ENCODE results near the gene LIX1. TPM values are rescaled to one million over a fixed set of nuclear protein-coding genes. Genes with fewer than 3 reads are reported as not detected.

LIX1 gene
- total and polyA plus RNA-seq, 2 donors (not counting 1 experiment from before 2014, with no cell fraction given): not detected

DNA sequence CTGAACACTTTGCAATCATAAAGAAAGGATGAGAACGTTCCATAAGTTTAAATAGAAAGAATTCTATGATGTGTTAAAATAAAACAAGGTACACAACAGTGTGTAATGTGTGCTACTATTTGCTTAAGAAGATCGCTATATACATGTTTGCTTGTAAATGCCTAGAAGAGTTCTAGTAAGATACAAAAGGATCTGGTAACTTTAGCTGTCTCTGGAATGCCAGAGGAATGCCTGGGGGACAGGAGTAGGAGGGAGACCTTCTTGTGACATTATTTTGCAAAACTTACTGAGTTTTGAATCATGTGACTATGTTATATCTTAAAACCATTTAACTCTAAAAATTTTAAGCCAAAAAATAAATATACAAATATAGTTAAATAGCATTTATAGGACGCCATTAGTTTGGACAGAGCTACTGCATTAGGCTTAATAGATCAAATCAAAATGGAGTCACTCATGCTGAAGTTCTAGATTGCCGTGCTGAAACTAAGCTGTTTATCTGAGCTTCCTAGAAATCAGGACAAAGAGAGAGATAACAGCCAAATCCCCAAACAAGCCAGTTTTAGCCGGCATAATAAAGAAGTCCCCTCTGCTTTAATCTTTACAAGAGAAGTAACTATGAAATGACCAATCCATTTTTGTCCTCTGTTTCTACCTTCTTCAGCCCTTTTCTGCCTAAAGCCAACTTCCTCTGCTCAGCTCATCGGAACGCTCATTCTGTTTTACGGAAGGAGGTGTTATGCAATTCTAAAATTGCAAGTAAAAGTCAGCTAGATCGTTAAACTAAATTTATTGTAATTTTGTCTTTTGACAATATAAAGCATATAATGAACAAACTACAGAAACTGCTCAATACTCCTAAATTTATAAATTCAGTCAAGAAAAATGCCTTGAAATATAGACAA is 44.8 kb downstream of the LIX1 start:
- no peak overlapping the region for H3K4me2 ChIP-seq (ENCODE audit: extremely low read depth, insufficient read depth, low read length)
- no peaks in the 10 kb centered on the region for H3K9me3 ChIP-seq (ENCODE audit: control insufficient read depth, insufficient read depth, low read depth, low read length)
- no peaks in the 10 kb centered on the region for H4K20me1 ChIP-seq (ENCODE audit: control insufficient read depth, extremely low read depth, insufficient read depth, low read length)
- no peaks in the 10 kb centered on the region for H3K27me3 ChIP-seq (ENCODE audit: control insufficient read depth, insufficient read depth, low read length)
- H2AFZ ChIP-seq (ENCODE audit: low read length): no peak overlapping the region
- H3K4me1 ChIP-seq (ENCODE audit: control insufficient read depth, extremely low read depth, insufficient read depth, low read length): no peaks in the 10 kb centered on the region
- no peaks in the 10 kb centered on the region for H3K79me2 ChIP-seq (ENCODE audit: control insufficient read depth, insufficient read depth, low read length)
- no peak for DNase-seq (ENCODE audit: low read depth in 2 of 2)
- no peak overlapping the region for H3K4me3 ChIP-seq (replicated peaks in 1 of 4; ENCODE audit: control extremely low read depth in 1 of 4, insufficient read depth in 1 of 4, low read depth in 3 of 4, low read length in 4 of 4)
- H3K27ac ChIP-seq (ENCODE audit: insufficient read depth, low read length): no peak overlapping the region
- H3K9ac ChIP-seq (ENCODE audit: insufficient read depth, low read length): no peak overlapping the region
- H3K36me3 ChIP-seq (ENCODE audit: control insufficient read depth, insufficient read depth, low read length): no peaks in the 10 kb centered on the region
- TF ChIP-seq, protein P1, sequence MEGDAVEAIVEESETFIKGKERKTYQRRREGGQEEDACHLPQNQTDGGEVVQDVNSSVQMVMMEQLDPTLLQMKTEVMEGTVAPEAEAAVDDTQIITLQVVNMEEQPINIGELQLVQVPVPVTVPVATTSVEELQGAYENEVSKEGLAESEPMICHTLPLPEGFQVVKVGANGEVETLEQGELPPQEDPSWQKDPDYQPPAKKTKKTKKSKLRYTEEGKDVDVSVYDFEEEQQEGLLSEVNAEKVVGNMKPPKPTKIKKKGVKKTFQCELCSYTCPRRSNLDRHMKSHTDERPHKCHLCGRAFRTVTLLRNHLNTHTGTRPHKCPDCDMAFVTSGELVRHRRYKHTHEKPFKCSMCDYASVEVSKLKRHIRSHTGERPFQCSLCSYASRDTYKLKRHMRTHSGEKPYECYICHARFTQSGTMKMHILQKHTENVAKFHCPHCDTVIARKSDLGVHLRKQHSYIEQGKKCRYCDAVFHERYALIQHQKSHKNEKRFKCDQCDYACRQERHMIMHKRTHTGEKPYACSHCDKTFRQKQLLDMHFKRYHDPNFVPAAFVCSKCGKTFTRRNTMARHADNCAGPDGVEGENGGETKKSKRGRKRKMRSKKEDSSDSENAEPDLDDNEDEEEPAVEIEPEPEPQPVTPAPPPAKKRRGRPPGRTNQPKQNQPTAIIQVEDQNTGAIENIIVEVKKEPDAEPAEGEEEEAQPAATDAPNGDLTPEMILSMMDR (conservative IDR thresholded peaks at IDR 0.05 in 1 of 2, IDR thresholded peaks at IDR 0.05 in 1 of 2; ENCODE audit: low read depth in 1 of 2, low read length in 2 of 2): no peak
- no peak for TF ChIP-seq EZH2 (IDR thresholded peaks at IDR 0.05; ENCODE audit: low read length, missing control alignments)

DNA sequence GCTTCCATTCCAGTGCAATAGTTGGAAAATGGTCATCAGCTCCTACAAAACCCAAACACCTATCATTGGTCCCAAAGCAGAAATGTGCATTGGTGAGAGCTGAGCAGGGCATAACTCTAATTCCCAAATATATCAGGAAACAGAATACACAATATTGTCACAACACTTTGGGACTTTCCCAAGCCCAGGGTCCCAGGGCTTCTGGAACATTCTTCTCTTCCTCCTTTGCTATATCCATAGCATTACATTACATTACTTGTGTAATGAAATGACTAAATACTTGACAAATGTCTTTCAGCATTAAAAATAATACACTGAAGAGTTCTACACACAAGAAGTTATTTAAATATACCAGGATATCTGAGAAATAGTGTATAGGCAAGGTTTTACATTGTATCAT is 45.6 kb downstream of the LIX1 start:
- Histone ChIP-seq H3K36me3 (ENCODE audit: control insufficient read depth, insufficient read depth, low read length) (no peaks in the 10 kb centered on the region), H3K27me3 (ENCODE audit: control insufficient read depth, insufficient read depth, low read length) (no peaks in the 10 kb centered on the region), H3K4me3 (replicated peaks in 1 of 4; ENCODE audit: control extremely low read depth in 1 of 4, insufficient read depth in 1 of 4, low read depth in 3 of 4, low read length in 4 of 4) (no peak overlapping the region), H3K4me2 (ENCODE audit: extremely low read depth, insufficient read depth, low read length) (no peak overlapping the region), H3K9ac (ENCODE audit: insufficient read depth, low read length) (no peak overlapping the region), H3K4me1 (ENCODE audit: control insufficient read depth, extremely low read depth, insufficient read depth, low read length) (no peaks in the 10 kb centered on the region), H3K9me3 (ENCODE audit: control insufficient read depth, insufficient read depth, low read depth, low read length) (no peaks in the 10 kb centered on the region), H3K27ac (ENCODE audit: insufficient read depth, low read length) (no peak overlapping the region), H3K79me2 (ENCODE audit: control insufficient read depth, insufficient read depth, low read length) (no peaks in the 10 kb centered on the region), H2AFZ (ENCODE audit: low read length) (no peak overlapping the region), H4K20me1 (ENCODE audit: control insufficient read depth, extremely low read depth, insufficient read depth, low read length) (no peaks in the 10 kb centered on the region)
- no peak for DNase-seq (ENCODE audit: low read depth in 2 of 2)
- no peak for TF ChIP-seq EZH2 (IDR thresholded peaks at IDR 0.05; ENCODE audit: low read length, missing control alignments)
- TF ChIP-seq, protein P1 (conservative IDR thresholded peaks at IDR 0.05 in 1 of 2, IDR thresholded peaks at IDR 0.05 in 1 of 2; ENCODE audit: low read depth in 1 of 2, low read length in 2 of 2): no peak

DNA sequence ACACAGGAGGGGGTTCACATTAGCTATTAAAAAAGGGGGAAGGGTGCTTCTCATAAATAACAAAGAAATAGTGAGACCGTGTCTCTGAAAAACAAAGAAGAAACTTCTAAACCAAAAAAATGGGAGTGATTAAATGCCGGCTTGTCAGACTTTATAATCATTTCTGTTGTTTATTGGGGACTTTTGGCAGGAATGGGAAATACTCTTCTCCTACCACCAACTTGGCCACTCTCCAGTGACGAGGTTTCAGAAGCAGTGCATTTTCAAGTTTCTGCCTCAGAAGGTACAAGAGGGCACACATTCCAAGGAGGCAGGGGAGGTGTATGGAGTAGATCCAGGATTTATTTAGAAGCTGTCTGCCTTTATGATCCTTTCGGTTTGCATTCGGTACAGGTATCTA is 46.2 kb downstream of the LIX1 start:
- no peaks in the 10 kb centered on the region for H3K9me3 ChIP-seq (ENCODE audit: control insufficient read depth, insufficient read depth, low read depth, low read length)

More for the DNA sequence above, 46.2 kb downstream of the LIX1 start:
- no peak overlapping the region for H3K9ac ChIP-seq (ENCODE audit: insufficient read depth, low read length)
- H3K4me2 ChIP-seq (ENCODE audit: extremely low read depth, insufficient read depth, low read length): no peak overlapping the region
- TF ChIP-seq, protein P1 (conservative IDR thresholded peaks at IDR 0.05 in 1 of 2, IDR thresholded peaks at IDR 0.05 in 1 of 2; ENCODE audit: low read depth in 1 of 2, low read length in 2 of 2): no peak
- TF ChIP-seq EZH2 (IDR thresholded peaks at IDR 0.05; ENCODE audit: low read length, missing control alignments): no peak
- no peaks in the 10 kb centered on the region for H3K36me3 ChIP-seq (ENCODE audit: control insufficient read depth, insufficient read depth, low read length)
- no peak overlapping the region for H2AFZ ChIP-seq (ENCODE audit: low read length)
- peak; percentile 17 to 71 for DNase-seq (ENCODE audit: low read depth in 2 of 2)
- no peaks in the 10 kb centered on the region for H3K4me1 ChIP-seq (ENCODE audit: control insufficient read depth, extremely low read depth, insufficient read depth, low read length)
- H3K4me3 ChIP-seq (replicated peaks in 1 of 4; ENCODE audit: control extremely low read depth in 1 of 4, insufficient read depth in 1 of 4, low read depth in 3 of 4, low read length in 4 of 4): no peak overlapping the region
- H3K27ac ChIP-seq (ENCODE audit: insufficient read depth, low read length): no peak overlapping the region
- no peaks in the 10 kb centered on the region for H3K79me2 ChIP-seq (ENCODE audit: control insufficient read depth, insufficient read depth, low read length)
- no peaks in the 10 kb centered on the region for H3K27me3 ChIP-seq (ENCODE audit: control insufficient read depth, insufficient read depth, low read length)
- H4K20me1 ChIP-seq (ENCODE audit: control insufficient read depth, extremely low read depth, insufficient read depth, low read length): no peaks in the 10 kb centered on the region
